HCT116 (cell line): ENCODE results near the gene CCDC188. TPM values are rescaled to one million over a fixed set of nuclear protein-coding genes. Genes with fewer than 3 reads are reported as not detected.

Experiments used
- ATAC-seq: fragments of 200-7000 bp; cut with Tn5 transposase; 2 replicates; pipeline ENCODE4 v1.9.1; 2020; ENCODE audit warnings: mild to moderate bottlenecking, moderate library complexity
- BruUV-seq: library from RNA; stranded (reverse); fragments of 400-500 nt; replicated peaks from 2 replicates; lab custom pipeline; 2021; lab: Mats Ljungman, UMichigan
- CTCF ChIA-PET: fragments of 300-600 bp; sonication (Branson Sonifier 250); formaldehyde crosslinking; loops from one replicate; lab custom pipeline; 2021; ENCODE audit warnings: antibody characterized with exemption; lab: Charles Lee
- POLR2A ChIA-PET: fragments of 300-600, 350-600 bp; sonication (Branson Sonifier 250); formaldehyde crosslinking; loops from one replicate; lab custom pipeline; 2021; ENCODE audit warnings: antibody characterized with exemption; lab: Charles Lee
- RAD21 ChIA-PET, 2 experiments: fragments of 300-600 bp; sonication (Branson Sonifier 250); formaldehyde crosslinking; loops; one replicate each; lab custom pipeline; 2023; ENCODE audit warnings: low total read pairs in 2 of 2; ENCODE audit not compliant: uncharacterized antibody in 2 of 2, unreplicated experiment in 2 of 2, low non-redundant PET in 1 of 2; lab: Charles Lee
- DNase-seq: peaks from one replicate; pipeline ENCODE4 v3.0.0-alpha.2; 2010; ENCODE audit warnings: low read depth, low spot score
- H2AFZ ChIP-seq: fragments of 200-600 bp; shearing (Covaris generic), sonication (generic); 2 replicates; pipeline ENCODE4 v1.6.1; 2017; ENCODE audit warnings: low read depth, mixed run types, mixed read lengths, antibody characterized with exemption, low read length; ENCODE audit not compliant: poor library complexity, severe bottlenecking
- H3K27ac ChIP-seq: 2 replicates; pipeline ENCODE4 v1.5.1; 2012; ENCODE audit warnings: low read depth, low read length
- H3K27me3 ChIP-seq: fragments of 200-600 bp; sonication (generic); 2 replicates; pipeline ENCODE4 v1.6.1; 2016; ENCODE audit warnings: mixed run types, low read length, mixed read lengths; ENCODE audit not compliant: insufficient read depth
- H3K36me3 ChIP-seq, 2 experiments: fragments of 200-500 bp in 1 of 2; fragments of 200-600 bp in 1 of 2; sonication (Bioruptor generic) in 1 of 2; sonication (generic) in 1 of 2; 2 replicates each; pipeline versions ENCODE4 v1.5.1 to v1.6.1; 2014 to 2016; ENCODE audit warnings: low read length in 2 of 2, inconsistent platforms in 1 of 2, mixed read lengths in 1 of 2, mixed run types in 1 of 2; ENCODE audit not compliant: insufficient read depth in 2 of 2, control insufficient read depth in 1 of 2
- H3K4me1 ChIP-seq, 2 experiments: fragments of 200-600 bp in 1 of 2; sonication (generic) in 1 of 2; 2 replicates each; pipeline versions ENCODE4 v1.5.1 to v1.6.1; 2012 to 2017; ENCODE audit warnings: low read length in 2 of 2, inconsistent platforms in 1 of 2, mild to moderate bottlenecking in 1 of 2, mixed read lengths in 1 of 2, mixed run types in 1 of 2, moderate library complexity in 1 of 2; ENCODE audit not compliant: insufficient read depth in 2 of 2, control insufficient read depth in 1 of 2
- H3K4me2 ChIP-seq: fragments of 200-600 bp; sonication (generic); 2 replicates; pipeline ENCODE4 v1.6.1; 2017; ENCODE audit warnings: mixed run types, low read length, mixed read lengths
- H3K4me3 ChIP-seq, 2 experiments: fragments of 200-600 bp in 1 of 2; sonication (generic) in 1 of 2; replicated peaks in 1 of 2; 2 replicates each; pipeline ENCODE4 v1.5.1; 2011 to 2016; ENCODE audit warnings: low read length in 2 of 2, control low read depth in 1 of 2, low read depth in 1 of 2, mild to moderate bottlenecking in 1 of 2, mixed read lengths in 1 of 2, mixed run types in 1 of 2
- H3K79me2 ChIP-seq: fragments of 200-600 bp; sonication (generic); 2 replicates; pipeline ENCODE4 v1.6.1; 2017; ENCODE audit warnings: mild to moderate bottlenecking, mixed run types, low read length, moderate library complexity, mixed read lengths; ENCODE audit not compliant: insufficient read depth
- H3K9ac ChIP-seq: fragments of 200-600 bp; sonication (generic); 2 replicates; pipeline ENCODE4 v1.6.1; 2016; ENCODE audit warnings: low read length, mixed read lengths
- H3K9me2 ChIP-seq: fragments of 200-600 bp; sonication (generic), shearing (Covaris generic); 2 replicates; pipeline ENCODE4 v1.6.1; 2017; ENCODE audit warnings: mixed run types, mild to moderate bottlenecking, moderate library complexity; ENCODE audit not compliant: insufficient read depth
- H3K9me3 ChIP-seq, 2 experiments: fragments of 200-500 bp in 1 of 2; fragments of 200-600 bp in 1 of 2; sonication (Bioruptor generic) in 1 of 2; sonication (generic) in 1 of 2; 2 replicates each; pipeline ENCODE4 v1.6.1; 2014 to 2017; ENCODE audit warnings: low read length in 2 of 2, mixed read lengths in 2 of 2, inconsistent platforms in 1 of 2, low read depth in 1 of 2, mild to moderate bottlenecking in 1 of 2, mixed run types in 1 of 2, moderate library complexity in 1 of 2; ENCODE audit not compliant: control insufficient read depth in 1 of 2, insufficient read depth in 1 of 2
- H4K20me1 ChIP-seq: fragments of 200-600 bp; sonication (generic), shearing (Covaris generic); 2 replicates; pipeline ENCODE4 v1.6.1; 2017; ENCODE audit warnings: mixed run types, mild to moderate bottlenecking, moderate library complexity; ENCODE audit not compliant: insufficient read depth
- ATF3 ChIP-seq: IDR thresholded peaks from 2 replicates; pipeline ENCODE4 v1.6.1; 2012
- CBX3 ChIP-seq: IDR thresholded peaks from 2 replicates; pipeline ENCODE4 v1.6.1; 2012; ENCODE audit warnings: low read depth
- CEBPB ChIP-seq: IDR thresholded peaks from 2 replicates; pipeline ENCODE4 v1.6.1; 2012; ENCODE audit warnings: low read depth
- CTCF ChIP-seq, 3 experiments: fragments of 200-600 bp in 1 of 3; sonication (generic) in 1 of 3; IDR thresholded peaks in 2 of 3; conservative IDR thresholded peaks in 1 of 3; 2 replicates each; pipeline ENCODE4 v1.5.1; 2012 to 2017; ENCODE audit warnings: low read depth in 2 of 3, low read length in 2 of 3, antibody characterized with exemption in 1 of 3, borderline replicate concordance in 1 of 3, control low read depth in 1 of 3, mild to moderate bottlenecking in 1 of 3, mixed read lengths in 1 of 3, mixed run types in 1 of 3, moderate library complexity in 1 of 3; ENCODE audit not compliant: insufficient read depth in 1 of 3
- EGR1 ChIP-seq: IDR thresholded peaks from 2 replicates; pipeline ENCODE4 v1.6.1; 2012; ENCODE audit warnings: low read depth
- ELF1 ChIP-seq: IDR thresholded peaks from 2 replicates; pipeline ENCODE4 v1.6.1; 2012; ENCODE audit warnings: low read depth, borderline replicate concordance
- EZH2 ChIP-seq: fragments of 200-600 bp; sonication (generic); IDR thresholded peaks from 2 replicates; pipeline ENCODE4 v1.6.1; 2017; ENCODE audit warnings: antibody characterized with exemption, mixed run types
- MAX ChIP-seq: IDR thresholded peaks from 2 replicates; pipeline ENCODE4 v1.6.1; 2012
- POLR2A ChIP-seq: IDR thresholded peaks from 2 replicates; pipeline ENCODE4 v1.7.0; 2011; ENCODE audit warnings: borderline replicate concordance; ENCODE audit not compliant: insufficient read depth, insufficient read length; ENCODE audit errors: extremely low read depth
- POLR2AphosphoS5 ChIP-seq: IDR thresholded peaks from 2 replicates; pipeline ENCODE4 v1.6.1; 2011; ENCODE audit warnings: mild to moderate bottlenecking, low read depth, low read length, moderate library complexity
- RAD21 ChIP-seq: IDR thresholded peaks from 2 replicates; pipeline ENCODE4 v1.6.1; 2012; ENCODE audit warnings: low read depth, mild to moderate bottlenecking
- REST ChIP-seq: IDR thresholded peaks from 2 replicates; pipeline ENCODE4 v1.6.1; 2012; ENCODE audit warnings: low read depth
- SIN3A ChIP-seq: IDR thresholded peaks from 2 replicates; pipeline ENCODE4 v1.6.1; 2012; ENCODE audit warnings: low read depth
- SP1 ChIP-seq: IDR thresholded peaks from 2 replicates; pipeline ENCODE4 v1.6.1; 2012; ENCODE audit warnings: low read depth
- SRF ChIP-seq: IDR thresholded peaks from 2 replicates; pipeline ENCODE4 v1.6.1; 2012; ENCODE audit warnings: low read depth
- TCF7L2 ChIP-seq: IDR thresholded peaks from 2 replicates; pipeline ENCODE4 v1.7.0; 2011; ENCODE audit warnings: borderline replicate concordance, inconsistent platforms; ENCODE audit not compliant: insufficient read depth, insufficient read length; ENCODE audit errors: extremely low read depth
- YY1 ChIP-seq: IDR thresholded peaks from 2 replicates; pipeline ENCODE4 v1.6.1; 2011; ENCODE audit warnings: low read length, low read depth, moderate library complexity, mild to moderate bottlenecking; ENCODE audit not compliant: insufficient replicate concordance; ENCODE audit errors: extremely low read depth
- ZBTB33 ChIP-seq: IDR thresholded peaks from 2 replicates; pipeline ENCODE4 v1.6.1; 2011; ENCODE audit warnings: mild to moderate bottlenecking, low read length, moderate library complexity; ENCODE audit not compliant: insufficient replicate concordance; ENCODE audit errors: extremely low read depth
- ZFX ChIP-seq: fragments of 450-650 bp; IDR thresholded peaks from 2 replicates; pipeline ENCODE4 v1.6.1; 2017
- ZNF274 ChIP-seq: fragments of 200-500 bp; sonication (Bioruptor generic); IDR thresholded peaks from 2 replicates; pipeline ENCODE4 v1.6.1; 2014; ENCODE audit warnings: mild to moderate bottlenecking, low read depth, low read length, inconsistent platforms
- intact Hi-C: fragments of 100-400 bp; cut with micrococcal nuclease; formaldehyde crosslinking; loops from 2 replicates; pipeline ENCODE4 v1.10.0; 2022
- total RNA-seq: library from RNA; stranded (reverse); gene quantifications from one replicate; pipeline ENCODE4 v1.2.1, GENCODE V29; 2021; ENCODE audit not compliant: unreplicated experiment

Gene CCDC188
- total RNA-seq, 1 experiment from 2014 or later = not detected

- no TSS peak for BruUV-seq
- intact Hi-C loops = no loop called here
- Histone ChIP-seq H3K9me3 (no peaks in the 10 kb centered on the region), H3K4me1 (no peaks in the 10 kb centered on the region), H3K36me3 (peaks cover 48 to 68% of the 10 kb centered on the region in 2 experiments), H3K9ac (no peak overlapping the region)
- CTCF ChIA-PET = no interaction called here
- POLR2A ChIA-PET = no interaction called here
- TF ChIP-seq CTCF (IDR thresholded peaks at IDR 0.05 in 2 of 3, conservative IDR thresholded peaks at IDR 0.05 in 1 of 3; ENCODE audit: borderline replicate concordance in 1 of 3, insufficient read depth in 1 of 3, low read depth in 2 of 3, low read length in 2 of 3) (no peak), MAX (no peak), ATF3 (no peak), RAD21 (no peak), SP1 (no peak), POLR2AphosphoS5 (no peak), SIN3A (no peak), EZH2 (no peak), ELF1 (no peak), CEBPB (no peak), CBX3 (no peak), REST (no peak), SRF (no peak), ZBTB33 (no peak), YY1 (no peak), EGR1 (no peak), TCF7L2 (no peak), ZNF274 (no peak), ZFX (no peak), POLR2A (no peak)
- TF ChIP-seq, all 23 proteins: peak for 0
- Histone ChIP-seq H3K4me3 (no peak overlapping the region), H3K4me2 (no peak overlapping the region), H2AFZ (no peak overlapping the region), H4K20me1 (0 out of 2 replicates have a peak, but pooled peaks cover 2% of the 10 kb centered on the region), H3K79me2 (peaks cover 86% of the 10 kb centered on the region), H3K9me2 (no peaks in the 10 kb centered on the region), H3K27me3 (no peaks in the 10 kb centered on the region), H3K27ac (no peak overlapping the region)
- RAD21 ChIA-PET = no interaction called here
- ATAC-seq (0 out of 2 replicates have a peak, but pooled peaks have one; percentile 20), DNase-seq (no peak)
These were observed 49.2 kb downstream of the CCDC188 start for GRCh38 chr22:20101638-20102037.
